ENCODE data around the gene COLEC12.
"Not testable (repeated sequence)": the region's sequence is repeated elsewhere in the genome, so short reads cannot be mapped to it uniquely, and the experiment has no call there.

COLEC12 gene

DNA sequence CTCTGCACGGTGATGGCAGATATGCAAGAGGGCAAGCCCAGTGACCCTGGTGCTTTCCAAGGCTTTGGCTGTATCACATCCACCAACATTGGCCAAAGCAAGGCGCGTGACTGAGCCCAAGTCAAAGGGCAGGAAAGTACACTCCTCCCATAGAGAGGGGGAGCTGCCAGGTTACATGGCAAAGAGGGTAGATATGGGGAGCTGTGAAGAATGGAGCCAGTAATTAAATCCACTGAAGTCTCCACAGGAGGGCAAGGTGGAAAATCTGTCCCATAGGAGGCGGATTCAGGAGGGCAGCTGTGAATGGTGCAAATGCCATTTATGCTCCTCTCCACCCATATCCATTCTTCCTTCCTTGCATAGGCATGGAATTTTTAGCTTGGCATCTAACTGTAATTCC lies 188.1 kb downstream of the COLEC12 start:
- FAIRE-seq (no peak), DNase-seq (ENCODE audit: insufficient read length, low spot score) (no peak)

DNA sequence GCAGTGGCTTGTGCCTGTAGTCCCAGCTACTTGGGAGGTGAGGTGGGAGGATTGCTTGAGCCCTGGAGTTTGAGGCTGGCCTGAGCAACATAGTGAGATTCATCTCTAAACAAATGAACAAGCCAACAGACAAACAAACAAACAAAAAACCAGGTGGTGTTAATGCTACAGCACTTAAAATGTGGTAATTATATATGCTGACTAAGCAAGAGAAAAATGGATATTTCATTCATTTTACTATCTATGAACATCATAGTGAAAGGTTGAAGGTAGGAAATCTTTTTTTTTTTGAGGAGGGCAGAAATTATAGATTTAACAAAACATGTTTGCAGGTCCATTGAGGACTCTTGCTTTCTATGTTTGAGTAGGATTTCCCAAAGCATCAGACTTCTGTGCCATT lies 190.5 kb downstream of the COLEC12 start:
- no peak for FAIRE-seq
- DNase-seq (ENCODE audit: insufficient read length, low spot score): no peak
- TF ChIP-seq POLR2A (IDR thresholded peaks at IDR 0.05; ENCODE audit: low read depth, low read length): no peak

More for the DNA sequence above, 188.1 kb downstream of the COLEC12 start:
- no peak for TF ChIP-seq POLR2A (IDR thresholded peaks at IDR 0.05; ENCODE audit: low read depth, low read length)

DNA sequence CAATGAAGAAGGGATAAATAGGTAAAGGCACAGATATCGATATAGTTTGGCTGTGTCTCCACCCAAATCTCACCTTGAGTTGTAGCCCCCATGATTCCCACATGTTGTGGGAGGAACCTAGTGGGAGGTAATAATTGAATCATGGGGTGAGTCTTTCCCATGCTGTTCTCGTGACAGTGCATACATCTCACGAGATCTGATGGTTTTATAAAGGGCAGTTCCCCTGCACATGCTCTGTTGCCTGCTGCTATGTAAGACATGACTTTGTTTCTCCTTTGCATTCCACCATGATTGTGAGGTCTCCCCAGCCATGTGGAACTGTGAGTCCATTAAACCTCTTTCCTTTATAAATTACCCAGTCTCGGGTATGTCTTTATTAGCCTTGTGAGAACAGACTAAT lies 192.4 kb downstream of the COLEC12 start:
- DNase-seq (ENCODE audit: insufficient read length, low spot score); FAIRE-seq: not testable (repeated sequence)

- no peak for TF ChIP-seq POLR2A (IDR thresholded peaks at IDR 0.05; ENCODE audit: low read depth, low read length)
- DNase-seq (ENCODE audit: insufficient read length, low spot score) (no peak), FAIRE-seq (no peak)
Observed at GRCh38 chr18:306608-307255, 193.8 kb downstream of the COLEC12 start.

DNA sequence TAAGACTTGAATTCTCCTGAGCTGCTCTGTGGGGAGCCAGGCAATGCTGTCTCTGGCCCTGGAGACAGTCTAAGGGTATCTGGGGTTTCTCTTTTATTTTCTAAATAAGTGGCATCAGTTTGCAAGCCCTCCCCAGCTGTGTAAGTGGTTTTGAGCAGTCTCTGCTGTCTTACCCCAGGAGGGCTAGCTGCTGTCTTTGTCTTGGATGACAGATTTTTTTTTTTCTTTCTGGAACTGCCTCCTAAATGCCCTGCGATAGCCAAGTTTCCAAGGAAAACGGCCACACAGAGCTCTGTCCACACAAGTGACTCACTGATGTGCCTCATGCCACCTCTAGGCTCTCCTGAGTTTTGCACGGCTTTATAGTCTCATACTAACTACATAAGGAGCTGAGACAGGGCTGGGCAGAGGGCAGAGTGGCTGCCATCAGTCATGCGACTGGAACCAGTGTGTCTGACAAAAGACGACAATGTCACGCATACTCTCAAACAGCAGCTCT lies 195.4 kb downstream of the COLEC12 start:
- no peak for DNase-seq (ENCODE audit: insufficient read length, low spot score)
- no peak for TF ChIP-seq POLR2A (IDR thresholded peaks at IDR 0.05; ENCODE audit: low read depth, low read length)
- FAIRE-seq: no peak

DNA sequence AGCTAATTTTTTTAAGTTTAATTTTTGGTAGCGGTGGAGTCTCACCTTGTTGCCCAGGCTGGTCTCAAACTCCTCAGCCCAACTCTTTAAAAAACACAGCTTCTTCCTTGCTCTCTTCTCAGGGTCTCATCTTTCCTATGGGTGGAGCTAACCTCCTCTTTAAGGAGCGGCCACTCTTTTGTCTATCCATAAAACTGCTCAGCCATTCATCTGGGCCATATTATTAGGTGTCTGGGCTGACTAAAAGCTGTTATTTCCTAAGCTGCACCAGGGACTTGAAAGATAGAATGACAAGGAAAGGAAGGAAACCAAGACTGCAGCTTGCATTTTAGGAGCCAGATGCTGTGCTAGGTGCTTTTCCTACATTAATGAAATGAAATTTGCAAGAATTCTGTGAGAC lies 196.9 kb downstream of the COLEC12 start:
- no peak for TF ChIP-seq POLR2A (IDR thresholded peaks at IDR 0.05; ENCODE audit: low read depth, low read length)
- DNase-seq (ENCODE audit: insufficient read length, low spot score): no peak
- FAIRE-seq: no peak

DNA sequence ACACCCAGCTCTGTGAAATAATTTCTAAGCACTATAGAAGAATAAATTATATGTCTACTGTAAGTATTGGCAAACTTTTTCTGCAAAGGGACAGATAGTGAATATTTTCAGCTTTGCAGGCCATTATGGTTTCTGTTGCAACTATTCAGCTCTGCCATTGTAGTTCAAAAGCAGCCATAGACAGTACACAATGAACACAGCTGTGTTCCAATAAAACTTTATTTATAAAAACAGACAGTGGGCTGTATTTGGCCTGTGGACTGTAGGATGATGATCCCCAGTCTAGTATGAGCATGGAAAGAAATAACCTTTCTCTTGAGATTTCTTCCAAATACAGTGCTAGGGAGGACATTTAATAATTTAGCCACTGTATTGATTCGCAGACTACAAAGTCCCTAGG lies 197.5 kb downstream of the COLEC12 start:
- DNase-seq (ENCODE audit: insufficient read length, low spot score) (no peak), FAIRE-seq (no peak)
- no peak for TF ChIP-seq POLR2A (IDR thresholded peaks at IDR 0.05; ENCODE audit: low read depth, low read length)

- no peak for TF ChIP-seq POLR2A (IDR thresholded peaks at IDR 0.05; ENCODE audit: low read depth, low read length)
- FAIRE-seq: no peak
Observed at GRCh38 chr18:302097-302496, 198.4 kb downstream of the COLEC12 start.

DNA sequence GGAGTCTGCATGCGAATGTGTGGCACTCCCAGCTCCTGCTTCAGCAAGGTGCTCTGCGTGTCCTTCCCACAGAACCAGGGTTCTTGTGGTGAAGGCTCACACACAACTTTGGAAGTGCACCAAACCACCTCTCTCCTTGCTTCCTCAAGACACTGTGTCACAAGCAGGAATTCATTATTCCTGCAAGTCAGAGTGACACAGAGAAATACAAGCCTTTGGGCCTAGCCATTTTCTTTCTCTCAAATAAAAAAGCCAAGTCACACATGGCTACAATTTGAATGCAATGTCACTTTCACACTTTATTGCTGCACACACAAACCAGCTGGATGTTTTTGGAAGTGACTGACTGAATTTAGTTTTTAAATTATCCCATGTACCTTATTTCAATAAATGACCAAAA lies 202.6 kb downstream of the COLEC12 start:
- no peak for TF ChIP-seq POLR2A (IDR thresholded peaks at IDR 0.05; ENCODE audit: low read depth, low read length)
- DNase-seq (ENCODE audit: insufficient read length, low spot score) (no peak), FAIRE-seq (no peak)

More at GRCh38 chr18:302097-302496, 198.4 kb downstream of the COLEC12 start:
- no peak for DNase-seq (ENCODE audit: insufficient read length, low spot score)

GRCh38 chr18:295756-296490 lies 204.6 kb downstream of the COLEC12 start:
- FAIRE-seq (no peak), DNase-seq (ENCODE audit: insufficient read length, low spot score) (no peak)

DNA sequence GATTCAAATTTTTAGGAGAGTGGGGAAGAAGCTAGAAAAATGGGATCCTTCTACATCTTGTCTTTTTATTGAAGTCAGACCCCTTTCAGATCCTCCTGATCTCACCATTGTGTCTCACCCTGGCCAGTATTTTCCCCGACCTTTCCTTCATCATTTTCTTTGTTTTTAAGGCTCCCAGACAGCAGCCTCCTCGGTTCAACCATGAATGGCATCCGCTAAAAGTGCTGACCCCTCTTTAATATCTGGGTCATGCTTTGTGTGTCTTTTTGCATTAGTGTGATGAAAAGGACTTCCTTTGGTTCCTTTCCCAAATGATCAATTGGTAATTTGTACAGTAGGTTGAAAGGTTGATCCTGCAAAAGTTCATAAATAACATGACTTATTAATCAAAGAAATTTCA lies 205.9 kb downstream of the COLEC12 start:
- no peak for FAIRE-seq
- no peak for TF ChIP-seq POLR2A (IDR thresholded peaks at IDR 0.05; ENCODE audit: low read depth, low read length)
- DNase-seq (ENCODE audit: insufficient read length, low spot score): no peak

More at GRCh38 chr18:295756-296490, 204.6 kb downstream of the COLEC12 start:
- no peak for TF ChIP-seq POLR2A (IDR thresholded peaks at IDR 0.05; ENCODE audit: low read depth, low read length)

- TF ChIP-seq POLR2A (IDR thresholded peaks at IDR 0.05; ENCODE audit: low read depth, low read length): no peak
- FAIRE-seq: no peak
- no peak for DNase-seq (ENCODE audit: insufficient read length, low spot score)
Observed at GRCh38 chr18:293536-293935, 207.0 kb downstream of the COLEC12 start.

DNA sequence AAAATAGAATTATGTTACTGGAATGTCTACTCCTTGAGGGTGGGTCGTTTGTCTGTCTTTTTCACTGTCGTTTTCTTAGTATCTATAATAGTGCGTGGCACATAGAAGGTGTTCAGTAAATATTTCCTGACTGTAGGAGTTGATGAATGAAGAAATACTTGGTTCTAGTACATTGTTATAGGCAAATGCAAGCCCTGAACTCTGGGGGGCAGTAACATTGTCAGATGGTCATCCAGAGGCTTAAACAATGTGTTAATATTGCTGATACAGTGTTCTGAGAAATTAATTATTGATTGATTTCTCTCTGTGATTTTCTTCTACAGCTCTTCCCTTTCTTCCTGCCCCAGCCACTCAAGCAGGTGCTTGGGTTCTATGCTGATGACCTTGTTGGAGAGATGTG lies 208.2 kb downstream of the COLEC12 start:
- no peak for DNase-seq (ENCODE audit: insufficient read length, low spot score)

DNA sequence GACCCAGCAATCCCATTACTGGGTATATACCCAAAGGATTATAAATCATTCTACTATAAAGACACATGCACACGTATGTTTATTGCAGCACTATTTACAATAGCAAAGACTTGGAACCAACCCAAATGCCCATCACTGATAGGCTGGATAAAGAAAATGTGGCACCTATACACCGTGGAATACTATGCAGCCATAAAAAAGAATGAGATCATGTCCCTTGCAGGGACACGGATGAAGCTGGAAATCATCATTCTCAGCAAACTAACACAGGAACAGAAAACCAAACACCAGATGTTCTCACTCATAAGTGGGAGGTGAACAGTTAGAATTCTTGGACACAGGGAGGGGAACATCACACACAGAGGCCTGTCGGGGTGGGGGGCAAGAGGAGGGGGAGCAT lies 210.5 kb downstream of the COLEC12 start:
- not testable (repeated sequence) for FAIRE-seq; DNase-seq (ENCODE audit: insufficient read length, low spot score)

More for the DNA sequence above, 208.2 kb downstream of the COLEC12 start:
- no peak for FAIRE-seq
- no peak for TF ChIP-seq POLR2A (IDR thresholded peaks at IDR 0.05; ENCODE audit: low read depth, low read length)

- TF ChIP-seq POLR2A (IDR thresholded peaks at IDR 0.05; ENCODE audit: low read depth, low read length): no peak
- no peak for FAIRE-seq
- DNase-seq (ENCODE audit: insufficient read length, low spot score): no peak
Observed at GRCh38 chr18:289026-289425, 211.5 kb downstream of the COLEC12 start.

Measured in H54 (cell line).